HepG2 (cell line): Measurements from ENCODE around the gene WNT6.

ENCODE experiments used
- CHCHD3 ChIP-seq: sonication (generic); formaldehyde crosslinking; IDR thresholded peaks from 2 replicates; pipeline ENCODE4 v1.8.0; 2022; ENCODE audit warnings: mild to moderate bottlenecking, missing genetic modification reagents, moderate library complexity
- KAT2B ChIP-seq: fragments of 150-350 bp; IDR thresholded peaks from 2 replicates; pipeline ENCODE4 v1.6.1; 2014; ENCODE audit warnings: low read depth, low read length, borderline replicate concordance
- NR3C1 ChIP-seq: sonication (generic); formaldehyde crosslinking; IDR thresholded peaks from 2 replicates; pipeline ENCODE4 v1.4.0; 2020; ENCODE audit warnings: missing genetic modification reagents
- TCF12 ChIP-seq, 2 experiments: fragments of 450-650 bp in 1 of 2; sonication (generic) in 1 of 2; formaldehyde crosslinking in 1 of 2; IDR thresholded peaks; 2 replicates each; pipeline versions ENCODE4 v1.6.1 to v1.8.0; 2017 to 2022; ENCODE audit warnings: antibody characterized with exemption in 1 of 2, mild to moderate bottlenecking in 1 of 2, missing genetic modification reagents in 1 of 2, moderate library complexity in 1 of 2
- TEAD2 ChIP-seq: sonication (generic); formaldehyde crosslinking; IDR thresholded peaks from 2 replicates; pipeline ENCODE4 v1.9.0; 2021; ENCODE audit warnings: missing genetic modification reagents
- YY1 ChIP-seq: IDR thresholded peaks from 2 replicates; pipeline ENCODE4 v1.6.1; 2011; ENCODE audit warnings: low read length, low read depth, moderate library complexity, mild to moderate bottlenecking; ENCODE audit not compliant: insufficient read depth, insufficient replicate concordance
- ZMAT5 ChIP-seq: sonication (generic); formaldehyde crosslinking; IDR thresholded peaks from 2 replicates; pipeline ENCODE4 v1.5.0; 2020; ENCODE audit warnings: mild to moderate bottlenecking, low read depth, missing genetic modification reagents, borderline replicate concordance
- ZNF10 ChIP-seq: sonication (generic); formaldehyde crosslinking; IDR thresholded peaks from 2 replicates; pipeline ENCODE4 v1.4.0; 2020; ENCODE audit warnings: mild to moderate bottlenecking, low read depth, missing genetic modification reagents, borderline replicate concordance
- ZNF460 ChIP-seq: sonication (generic); formaldehyde crosslinking; IDR thresholded peaks from 2 replicates; pipeline ENCODE4 v1.5.1; 2020; ENCODE audit warnings: missing genetic modification reagents, mild to moderate bottlenecking, borderline replicate concordance
- TF ChIP-seq, protein P1 (sequence below): sonication (generic); formaldehyde crosslinking; IDR thresholded peaks from 2 replicates; pipeline ENCODE4 v1.5.0; 2020; ENCODE audit warnings: mild to moderate bottlenecking, missing genetic modification reagents, moderate library complexity
- TF ChIP-seq, protein P2 (sequence below): IDR thresholded peaks from 2 replicates; pipeline ENCODE4 v1.6.1; 2012; ENCODE audit warnings: inconsistent platforms

- TF ChIP-seq, protein P1, sequence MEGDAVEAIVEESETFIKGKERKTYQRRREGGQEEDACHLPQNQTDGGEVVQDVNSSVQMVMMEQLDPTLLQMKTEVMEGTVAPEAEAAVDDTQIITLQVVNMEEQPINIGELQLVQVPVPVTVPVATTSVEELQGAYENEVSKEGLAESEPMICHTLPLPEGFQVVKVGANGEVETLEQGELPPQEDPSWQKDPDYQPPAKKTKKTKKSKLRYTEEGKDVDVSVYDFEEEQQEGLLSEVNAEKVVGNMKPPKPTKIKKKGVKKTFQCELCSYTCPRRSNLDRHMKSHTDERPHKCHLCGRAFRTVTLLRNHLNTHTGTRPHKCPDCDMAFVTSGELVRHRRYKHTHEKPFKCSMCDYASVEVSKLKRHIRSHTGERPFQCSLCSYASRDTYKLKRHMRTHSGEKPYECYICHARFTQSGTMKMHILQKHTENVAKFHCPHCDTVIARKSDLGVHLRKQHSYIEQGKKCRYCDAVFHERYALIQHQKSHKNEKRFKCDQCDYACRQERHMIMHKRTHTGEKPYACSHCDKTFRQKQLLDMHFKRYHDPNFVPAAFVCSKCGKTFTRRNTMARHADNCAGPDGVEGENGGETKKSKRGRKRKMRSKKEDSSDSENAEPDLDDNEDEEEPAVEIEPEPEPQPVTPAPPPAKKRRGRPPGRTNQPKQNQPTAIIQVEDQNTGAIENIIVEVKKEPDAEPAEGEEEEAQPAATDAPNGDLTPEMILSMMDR (CRISPR knock-in tag): no peak
- TF ChIP-seq YY1 (no peak), NR3C1 (CRISPR knock-in tag) (no peak), TCF12 (IDR thresholded peaks at IDR 0.05) (no peak), TCF12 (CRISPR knock-in tag; IDR thresholded peaks at IDR 0.05) (no peak), ZMAT5 (CRISPR knock-in tag) (no peak), ZNF460 (no peak), ZNF10 (no peak), KAT2B (no peak), CHCHD3 (CRISPR knock-in tag) (no peak), TEAD2 (CRISPR knock-in tag) (no peak)
- TF ChIP-seq, protein P2, sequence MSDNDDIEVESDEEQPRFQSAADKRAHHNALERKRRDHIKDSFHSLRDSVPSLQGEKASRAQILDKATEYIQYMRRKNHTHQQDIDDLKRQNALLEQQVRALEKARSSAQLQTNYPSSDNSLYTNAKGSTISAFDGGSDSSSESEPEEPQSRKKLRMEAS: no peak
These were observed 28.9 kb upstream of the WNT6 start for GRCh38 chr2:218830526-218831306.
